HepG2 (cell line): ENCODE data around the gene FCN3. TPM values are rescaled to one million over a fixed set of nuclear protein-coding genes. Genes with fewer than 3 reads are reported as not detected.

Experiments
- ATAC-seq: fragments of 200-7000 bp; cut with Tn5 transposase; 3 replicates; pipeline ENCODE4 v1.9.1; 2020; ENCODE audit warnings: mild to moderate bottlenecking, moderate library complexity
- BruUV-seq: library from RNA; stranded (reverse); fragments of 400-500 nt; replicated peaks from 2 replicates; lab custom pipeline; 2021; lab: Mats Ljungman, UMichigan
- CTCF ChIA-PET: fragments of 300-600 bp; formaldehyde crosslinking; extraction: SDS; loops from one replicate; lab custom pipeline; 2021; ENCODE audit warnings: low total read pairs, inconsistent platforms, low intra/inter-chr PET ratio; lab: Yijun Ruan, JAX
- POLR2A ChIA-PET: fragments of 350-600 bp; sonication (Branson Sonifier 250); formaldehyde crosslinking; loops from one replicate; lab custom pipeline; 2020; ENCODE audit warnings: antibody characterized with exemption, inconsistent platforms; lab: Yijun Ruan, JAX
- DNase-seq: peaks from one replicate; pipeline ENCODE4 v3.0.0-alpha.2; 2015; ENCODE audit warnings: low spot score
- FAIRE-seq: peaks from 3 replicates; lab custom pipeline; 2011; peaks lifted over from hg19 to GRCh38; lab: Jason Lieb, UNC
- H2AFZ ChIP-seq: one replicate; pipeline ENCODE4 v1.6.1; 2011; ENCODE audit warnings: low read length, inconsistent platforms
- H3K27ac ChIP-seq: fragments of 300-600 bp; 3 replicates; pipeline ENCODE4 v1.8.0; 2011; ENCODE audit warnings: mixed run types, mild to moderate bottlenecking, mixed read lengths, low read length, inconsistent platforms; ENCODE audit not compliant: insufficient read depth; ENCODE audit errors: extremely low read length
- H3K27me3 ChIP-seq, 2 experiments: fragments of 200-600 bp in 1 of 2; 2 replicates in 1 of 2; 3 replicates in 1 of 2; pipeline versions ENCODE4 v1.6.0 to v1.8.0; 2011; ENCODE audit warnings: low read length in 2 of 2, mild to moderate bottlenecking in 2 of 2, moderate library complexity in 2 of 2, inconsistent platforms in 1 of 2; ENCODE audit not compliant: insufficient read depth in 2 of 2, control insufficient read depth in 1 of 2
- H3K36me3 ChIP-seq, 2 experiments: fragments of 200-600 bp in 1 of 2; replicated peaks in 1 of 2; 2 replicates in 1 of 2; 3 replicates in 1 of 2; pipeline versions ENCODE4 v1.5.1 to v1.8.0; 2011; ENCODE audit warnings: low read length in 2 of 2, inconsistent platforms in 1 of 2; ENCODE audit not compliant: insufficient read depth in 2 of 2, control insufficient read depth in 1 of 2
- H3K4me1 ChIP-seq: 2 replicates; pipeline ENCODE4 v1.5.1; 2012; ENCODE audit warnings: low read length, inconsistent platforms; ENCODE audit not compliant: insufficient read depth
- H3K4me2 ChIP-seq: 2 replicates; pipeline ENCODE4 v1.6.0; 2011; ENCODE audit warnings: low read depth, low read length, inconsistent platforms
- H3K4me3 ChIP-seq, 3 experiments: fragments of 200-600 bp in 1 of 3; sonication (generic), shearing (Covaris generic) in 1 of 3; replicated peaks in 1 of 3; 2 replicates each; pipeline ENCODE4 v1.5.1; 2011 to 2016; ENCODE audit warnings: low read length in 3 of 3, inconsistent platforms in 2 of 3, low read depth in 2 of 3, mild to moderate bottlenecking in 2 of 3, control low read depth in 1 of 3, mixed read lengths in 1 of 3; ENCODE audit not compliant: insufficient read depth in 1 of 3
- H3K79me2 ChIP-seq: one replicate; pipeline ENCODE4 v1.6.1; 2011; ENCODE audit warnings: low read length, inconsistent platforms; ENCODE audit not compliant: insufficient read depth
- H3K9ac ChIP-seq: 2 replicates; pipeline ENCODE4 v1.6.0; 2011; ENCODE audit warnings: mild to moderate bottlenecking, low read depth, low read length, inconsistent platforms; ENCODE audit not compliant: insufficient read depth
- H3K9me3 ChIP-seq: 2 replicates; pipeline ENCODE4 v1.5.1; 2012; ENCODE audit warnings: mild to moderate bottlenecking, low read length
- H4K20me1 ChIP-seq: 2 replicates; pipeline ENCODE4 v1.6.0; 2011; ENCODE audit warnings: inconsistent platforms, mild to moderate bottlenecking, low read length, moderate library complexity; ENCODE audit not compliant: insufficient read depth
- AGO2 ChIP-seq: fragments of 200-400 bp; formaldehyde crosslinking; optimal IDR thresholded peaks from 2 replicates; pipeline ENCODE3; 2017; ENCODE audit warnings: mild to moderate bottlenecking, low read depth, low read length, moderate library complexity
- DNMT1 ChIP-seq: sonication (generic); formaldehyde crosslinking; IDR thresholded peaks from 2 replicates; pipeline ENCODE4 v1.5.1; 2020; ENCODE audit warnings: mild to moderate bottlenecking, missing genetic modification reagents
- GATAD2A ChIP-seq: IDR thresholded peaks from 2 replicates; pipeline ENCODE4 v1.6.1; 2016
- KDM3A ChIP-seq: IDR thresholded peaks from 2 replicates; pipeline ENCODE4 v1.6.1; 2018; ENCODE audit warnings: low read depth, missing compliant biosample characterization
- ZNF224 ChIP-seq: sonication (generic); formaldehyde crosslinking; IDR thresholded peaks from 2 replicates; pipeline ENCODE4 v1.5.0; 2020; ENCODE audit warnings: mild to moderate bottlenecking, missing genetic modification reagents
- ZNF382 ChIP-seq: sonication (generic); formaldehyde crosslinking; IDR thresholded peaks from 2 replicates; pipeline ENCODE4 v1.5.0; 2020; ENCODE audit warnings: missing genetic modification reagents, mild to moderate bottlenecking, borderline replicate concordance
- WGBS: methylation state at CpG from one replicate; pipeline ENCODE4 v1.1.6; 2017; ENCODE audit warnings: low lambda C conversion rate; 5-methylcytosine and 5-hydroxymethylcytosine counted together
- in situ Hi-C: cut with HindIII; loops from 2 replicates; pipeline ENCODE4 v1.10.0; 2017; ENCODE audit warnings: low pct_unique_long_range_greater_than_20kb; ENCODE audit not compliant: extremely low pct_ligation_motif_present
- intact Hi-C: fragments of 100-400 bp; cut with micrococcal nuclease; formaldehyde crosslinking; loops from one replicate; pipeline ENCODE4 v1.10.0; 2022; ENCODE audit not compliant: unreplicated experiment
- polyA plus RNA-seq, 8 experiments: library from polyadenylated mRNA; depleted of rRNA in 3 of 8; stranded (reverse) in 7 of 8; unstranded in 1 of 8; fragments of >200 nt; fragmentation: Illumina TruSeq in 4 of 8; extraction: Trizol in 4 of 8; gene quantifications; 2 replicates each; pipeline versions ENCODE4 v1.2.1 to v1.2.3, GENCODE V29; 2011 to 2016; ENCODE audit warnings: low read depth in 4 of 8, missing spikeins in 1 of 8, mixed read lengths in 1 of 8; ENCODE audit not compliant: insufficient read depth in 1 of 8
- total RNA-seq, 5 experiments: library from RNA; depleted of rRNA; stranded (reverse); fragments of >200 nt; fragmentation: Illumina TruSeq; extraction: Trizol; gene quantifications; 2 replicates each; pipeline ENCODE4 v1.2.3, GENCODE V29; 2016; ENCODE audit warnings: low read depth in 1 of 5

The FCN3 gene
- total and polyA plus RNA-seq, 2 of the 13 experiments (the other 11 are each of a cell fraction or from before 2014, with no cell fraction given): not detected

DNA sequence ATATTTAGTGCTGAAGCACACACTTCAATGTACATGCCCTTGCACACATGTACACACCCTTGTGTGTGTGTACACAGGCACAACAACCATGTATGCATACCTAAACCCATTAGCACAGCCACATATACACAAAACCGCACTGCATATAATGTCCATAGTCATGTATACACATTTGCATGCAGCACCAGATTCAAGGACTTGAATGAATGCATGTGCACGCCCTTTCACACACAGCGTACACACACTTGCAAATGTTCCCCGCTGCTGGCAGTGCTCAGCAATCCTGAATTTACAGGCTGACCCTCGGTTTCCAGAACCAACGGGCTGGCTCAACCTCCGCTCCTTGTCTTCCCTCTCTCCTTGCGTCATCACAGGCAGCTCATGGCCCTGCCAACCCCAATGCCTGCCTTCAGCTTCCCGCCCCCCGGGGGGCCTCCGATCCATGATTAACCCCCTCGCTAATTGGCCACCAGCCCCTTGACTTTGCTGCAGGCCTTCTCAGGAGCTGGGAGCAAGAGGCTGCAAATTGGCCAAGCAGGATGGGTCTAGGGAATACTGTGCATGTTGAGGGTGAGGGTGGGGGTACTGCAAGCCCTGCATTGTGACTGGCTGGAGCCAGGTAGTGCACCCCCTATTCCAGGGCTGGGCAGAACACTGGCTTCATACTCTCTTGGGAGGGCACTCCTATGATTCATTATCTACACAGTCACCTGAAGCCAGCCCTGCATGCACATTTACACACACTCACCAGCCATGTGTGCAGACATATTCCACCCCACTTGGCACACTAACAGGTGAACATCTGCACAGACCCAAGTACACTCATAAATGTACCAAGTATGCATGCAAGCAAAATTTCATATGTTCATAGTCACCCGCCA, 25.7 kb upstream of the FCN3 start:
- CTCF ChIA-PET: no interaction called here
- POLR2A ChIA-PET: no interaction called here
- H3K27ac ChIP-seq: no peak overlapping the region
- no peak overlapping the region for H3K4me2 ChIP-seq
- ATAC-seq (no peak), DNase-seq (no peak), FAIRE-seq (no peak)
- no peaks in the 10 kb centered on the region for H3K9me3 ChIP-seq
- no peaks in the 10 kb centered on the region for H3K79me2 ChIP-seq
- H4K20me1 ChIP-seq: no peaks in the 10 kb centered on the region
- no peaks in the 10 kb centered on the region for H3K36me3 ChIP-seq
- no peak overlapping the region for H3K4me3 ChIP-seq
- in situ Hi-C loops: no loop called here
- H2AFZ ChIP-seq: no peak overlapping the region
- TF ChIP-seq AGO2 (peak; percentile 73), ZNF224 (CRISPR knock-in tag) (no peak), KDM3A (no peak), DNMT1 (CRISPR knock-in tag) (no peak), GATAD2A (CRISPR knock-in tag) (no peak), ZNF382 (CRISPR knock-in tag) (no peak)
- TF ChIP-seq, all 625 proteins: peak for 1
- no TSS peak for BruUV-seq
- Histone ChIP-seq H3K27me3 (0 out of 5 replicates have a peak, but pooled peaks cover 0 to 2% of the 10 kb centered on the region in 2 experiments), H3K9ac (no peak overlapping the region), H3K4me1 (0 out of 2 replicates have a peak, but pooled peaks cover 4% of the 10 kb centered on the region)
- 65% methylated on average over 13 of the region's 13 CpGs for WGBS
- intact Hi-C loops: no loop called here
